RWPE1 (cell line): Measurements from ENCODE around the gene ASB5.

Source experiments
- CTCF ChIA-PET: fragments of 350-600 bp; sonication (Branson Sonifier 250); formaldehyde crosslinking; extraction: SDS; loops from one replicate; lab custom pipeline; 2021; lab: Yijun Ruan, JAX
- POLR2A ChIA-PET: fragments of 400-600 bp; formaldehyde crosslinking; extraction: SDS; loops from one replicate; lab custom pipeline; 2020; ENCODE audit warnings: antibody characterized with exemption; ENCODE audit not compliant: low non-redundant PET; lab: Yijun Ruan, JAX
- DNase-seq: peaks from one replicate; pipeline ENCODE4 v3.0.0; 2012; ENCODE audit warnings: low spot score
- H3K27ac ChIP-seq: fragments of 450-650 bp; 2 replicates; pipeline ENCODE4 v1.5.1; 2017
- CTCF ChIP-seq: fragments of 450-650 bp; conservative IDR thresholded peaks from 2 replicates; pipeline ENCODE4 v1.5.1; 2017; ENCODE audit warnings: low read depth, mild to moderate bottlenecking

ASB5 gene

GRCh38 chr4:176261018-176261417 is 8.0 kb downstream of the ASB5 start:
- TF ChIP-seq CTCF: no peak
- no peak overlapping the region for H3K27ac ChIP-seq
- ChIA-PET CTCF (interaction anchor here (0.5 kb wide), 1 partner anchor 187 kb away, joined by 3 read pairs; no protein-coding TSS in a partner anchor), POLR2A (no interaction called here)
- DNase-seq: no peak

DNA sequence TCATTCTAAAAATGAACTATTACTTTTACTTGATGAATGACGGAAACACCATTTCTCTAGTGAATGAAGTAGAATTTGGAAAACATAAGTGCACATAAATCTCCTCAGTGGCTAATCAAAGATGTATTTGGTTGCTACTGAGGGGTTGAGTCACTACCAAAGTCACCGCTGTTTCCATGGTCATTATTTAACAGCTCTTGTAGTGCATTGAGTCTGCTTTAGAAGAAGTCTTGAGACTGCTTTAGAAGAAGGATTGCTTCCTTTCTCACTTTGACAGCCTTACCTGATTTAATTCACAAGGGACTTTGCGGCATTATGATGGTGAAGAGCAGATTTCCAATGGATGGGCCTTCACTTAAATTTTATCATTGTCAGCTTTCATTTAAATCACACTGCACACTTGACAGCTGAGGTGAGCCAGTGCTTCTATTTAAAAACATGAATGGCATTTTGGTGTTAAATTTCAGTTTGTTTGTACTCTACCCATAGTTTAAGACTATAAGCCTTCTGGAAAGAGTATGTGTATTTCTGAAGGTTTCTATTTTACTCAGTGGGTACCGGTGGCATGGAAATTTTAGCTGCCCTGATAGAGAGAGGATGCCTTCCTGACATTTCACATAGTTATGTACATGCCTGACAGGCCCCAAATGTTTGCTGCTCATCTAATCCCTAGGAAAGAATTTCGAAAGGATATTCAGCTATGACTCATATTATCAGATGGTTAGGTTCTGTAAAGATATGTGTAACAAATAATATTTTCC is 9.5 kb downstream of the ASB5 start:
- CTCF ChIA-PET: interaction anchor here (0.5 kb wide), 1 partner anchor 144 kb away, joined by 3 read pairs; no protein-coding TSS in a partner anchor
- H3K27ac ChIP-seq: no peak overlapping the region
- no peak for TF ChIP-seq CTCF
- DNase-seq: peak; percentile 41
- POLR2A ChIA-PET: no interaction called here

GRCh38 chr4:176258135-176258534 is 10.9 kb downstream of the ASB5 start:
- ChIA-PET CTCF (interaction anchor here (0.7 kb wide), 1 partner anchor 89 kb away, joined by 3 read pairs; no protein-coding TSS in a partner anchor), POLR2A (no interaction called here)
- DNase-seq: no peak
- H3K27ac ChIP-seq: no peak overlapping the region
- TF ChIP-seq CTCF: no peak

DNA sequence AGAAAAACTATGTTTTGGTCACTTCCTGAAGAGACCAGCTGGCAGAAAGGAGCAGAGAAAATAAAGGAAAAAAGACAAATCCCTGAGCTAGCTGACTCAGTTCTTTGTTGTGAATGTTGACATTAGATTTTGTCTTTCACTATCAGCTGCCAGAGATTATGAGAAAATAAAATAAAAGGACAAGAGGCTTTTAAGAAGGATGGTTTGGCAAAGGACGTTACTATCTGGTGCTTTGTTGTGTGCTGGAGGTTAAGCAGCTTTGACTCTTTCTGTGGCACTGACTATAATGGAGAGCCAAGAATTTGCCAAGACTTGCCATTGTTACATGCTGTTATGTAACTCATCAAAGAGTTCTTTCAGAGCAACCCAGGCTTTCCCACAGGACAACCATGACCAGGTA is 12.1 kb downstream of the ASB5 start:
- POLR2A ChIA-PET: no interaction called here
- H3K27ac ChIP-seq: no peak overlapping the region

DNA sequence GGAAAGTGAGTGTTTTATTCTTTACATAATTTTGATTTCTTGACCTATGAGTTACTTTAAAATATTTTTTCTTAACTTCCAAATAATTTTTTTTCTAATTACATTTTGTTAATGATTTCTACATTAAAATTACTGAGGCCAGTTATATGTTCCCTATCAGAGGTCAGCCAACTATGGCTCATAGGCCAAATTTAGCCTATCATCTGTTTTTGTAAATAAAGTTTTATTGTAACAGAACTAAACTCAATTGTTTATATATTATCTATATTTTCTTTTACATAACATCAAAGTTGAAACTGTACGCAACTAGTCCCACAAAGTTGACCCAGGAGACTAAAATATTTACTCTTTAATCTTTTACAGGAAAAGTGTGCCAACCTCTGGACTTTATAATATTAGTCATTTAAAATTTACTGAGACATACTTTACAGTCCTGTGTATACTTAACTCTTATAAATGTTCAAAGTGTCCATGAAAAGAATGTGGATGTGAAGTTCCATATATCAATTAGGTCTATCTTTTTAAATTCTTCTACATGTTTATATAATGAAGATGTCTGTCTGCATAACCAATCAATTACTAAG is 26.2 kb downstream of the ASB5 start:
- DNase-seq: no peak
- CTCF ChIA-PET: no interaction called here
- TF ChIP-seq CTCF: no peak
- POLR2A ChIA-PET: no interaction called here
- H3K27ac ChIP-seq: no peak overlapping the region

More for the DNA sequence above, 12.1 kb downstream of the ASB5 start:
- TF ChIP-seq CTCF: no peak
- no peak for DNase-seq
- CTCF ChIA-PET: no interaction called here

GRCh38 chr4:176241703-176242102 is 27.3 kb downstream of the ASB5 start:
- POLR2A ChIA-PET: no interaction called here
- DNase-seq: no peak
- CTCF ChIA-PET: no interaction called here
- TF ChIP-seq CTCF: no peak
- no peak overlapping the region for H3K27ac ChIP-seq
